ACC112 (cell line): ENCODE measurements around the gene CLIP2.
"Not testable (repeated sequence)": the region's sequence is repeated elsewhere in the genome, so short reads cannot be mapped to it uniquely, and the experiment has no call there.

ENCODE experiments used
- H2AFZ ChIP-seq: fragments of 200-600 bp; sonication (generic); one replicate; pipeline ENCODE4 v1.6.0; 2017; ENCODE audit warnings: antibody characterized with exemption, low read length; ENCODE audit not compliant: unreplicated experiment
- H3K27ac ChIP-seq: fragments of 200-600 bp; sonication (generic); 2 replicates; pipeline ENCODE4 v1.5.1; 2014; ENCODE audit warnings: low read depth, mild to moderate bottlenecking, antibody characterized with exemption, low read length, moderate library complexity
- H3K27me3 ChIP-seq: fragments of 200-600 bp; sonication (generic); 2 replicates; pipeline ENCODE4 v1.6.1; 2014; ENCODE audit warnings: mild to moderate bottlenecking, antibody characterized with exemption, low read length, moderate library complexity, mixed read lengths; ENCODE audit not compliant: insufficient read depth
- H3K36me3 ChIP-seq: fragments of 200-600 bp; sonication (generic); 2 replicates; pipeline ENCODE4 v1.6.1; 2016; ENCODE audit warnings: mild to moderate bottlenecking, antibody characterized with exemption, low read length, moderate library complexity, mixed read lengths; ENCODE audit not compliant: insufficient read depth
- H3K4me1 ChIP-seq: fragments of 200-600 bp; sonication (generic); one replicate; pipeline ENCODE4 v1.6.1; 2016; ENCODE audit warnings: low read length, mixed read lengths; ENCODE audit not compliant: insufficient read depth, unreplicated experiment, control insufficient read depth
- H3K4me3 ChIP-seq: fragments of 200-600 bp; sonication (generic); 2 replicates; pipeline ENCODE4 v1.5.1; 2014; ENCODE audit warnings: mild to moderate bottlenecking, low read depth, low read length
- H3K79me2 ChIP-seq: fragments of 200-600 bp; sonication (generic); one replicate; pipeline ENCODE4 v1.6.0; 2016; ENCODE audit warnings: low read length; ENCODE audit not compliant: control insufficient read depth, unreplicated experiment, insufficient read depth

The CLIP2 gene

GRCh38 chr7:74337926-74338325 lies 48.7 kb downstream of the CLIP2 start:
- Histone ChIP-seq H3K79me2 (no peaks in the 10 kb centered on the region), H3K4me3 (no peak overlapping the region), H3K4me1 (peaks cover 13% of the 10 kb centered on the region), H3K36me3 (0 out of 2 replicates have a peak, but pooled peaks cover 2% of the 10 kb centered on the region), H3K27me3 (no peaks in the 10 kb centered on the region), H3K27ac (no peak overlapping the region), H2AFZ (no peak overlapping the region)

- no peak overlapping the region for H3K27ac ChIP-seq
- H3K79me2 ChIP-seq: no peaks in the 10 kb centered on the region
- no peaks in the 10 kb centered on the region for H3K27me3 ChIP-seq
- no peak overlapping the region for H3K4me3 ChIP-seq
- peaks cover 13% of the 10 kb centered on the region for H3K4me1 ChIP-seq
- H3K36me3 ChIP-seq: 0 out of 2 replicates have a peak, but pooled peaks cover 2% of the 10 kb centered on the region
- H2AFZ ChIP-seq: no peak overlapping the region
Measured at GRCh38 chr7:74338366-74339108, 49.3 kb downstream of the CLIP2 start.

GRCh38 chr7:74339648-74340047 lies 50.4 kb downstream of the CLIP2 start:
- H3K36me3 ChIP-seq, H3K27me3 ChIP-seq, H2AFZ ChIP-seq, H3K79me2 ChIP-seq, H3K4me3 ChIP-seq, H3K27ac ChIP-seq: not testable (repeated sequence)
- H3K4me1 ChIP-seq: peaks cover 11% of the 10 kb centered on the region

- peaks cover 10% of the 10 kb centered on the region for H3K4me1 ChIP-seq
- H3K27me3 ChIP-seq: no peaks in the 10 kb centered on the region
- H3K4me3 ChIP-seq: no peak overlapping the region
- H3K36me3 ChIP-seq: 0 out of 2 replicates have a peak, but pooled peaks cover 2% of the 10 kb centered on the region
- no peaks in the 10 kb centered on the region for H3K79me2 ChIP-seq
- peak overlapping the region; percentile 67 for H3K27ac ChIP-seq
- no peak overlapping the region for H2AFZ ChIP-seq
Measured at GRCh38 chr7:74343281-74344131, 54.3 kb downstream of the CLIP2 start.

GRCh38 chr7:74344132-74344496 lies 54.9 kb downstream of the CLIP2 start:
- Histone ChIP-seq H3K36me3 (0 out of 2 replicates have a peak, but pooled peaks cover 2% of the 10 kb centered on the region), H3K4me1 (peaks cover 10% of the 10 kb centered on the region), H2AFZ (no peak overlapping the region), H3K27ac (peak overlapping the region; percentile 67), H3K4me3 (no peak overlapping the region), H3K79me2 (no peaks in the 10 kb centered on the region), H3K27me3 (no peaks in the 10 kb centered on the region)

- H3K27ac ChIP-seq: no peak overlapping the region
Measured at GRCh38 chr7:74344786-74345185, 55.6 kb downstream of the CLIP2 start.

GRCh38 chr7:74345970-74346369 lies 56.8 kb downstream of the CLIP2 start:
- H3K4me3 ChIP-seq: no peak overlapping the region
- H3K27ac ChIP-seq: no peak overlapping the region
- H3K79me2 ChIP-seq: no peaks in the 10 kb centered on the region
- H3K27me3 ChIP-seq: no peaks in the 10 kb centered on the region
- no peak overlapping the region for H2AFZ ChIP-seq
- 0 out of 2 replicates have a peak, but pooled peaks cover 2% of the 10 kb centered on the region for H3K36me3 ChIP-seq
- peaks cover 10% of the 10 kb centered on the region for H3K4me1 ChIP-seq

More at GRCh38 chr7:74344786-74345185, 55.6 kb downstream of the CLIP2 start:
- Histone ChIP-seq H3K36me3 (0 out of 2 replicates have a peak, but pooled peaks cover 2% of the 10 kb centered on the region), H3K27me3 (no peaks in the 10 kb centered on the region), H3K79me2 (no peaks in the 10 kb centered on the region), H2AFZ (no peak overlapping the region), H3K4me3 (no peak overlapping the region), H3K4me1 (peaks cover 10% of the 10 kb centered on the region)

- Histone ChIP-seq H3K4me3 (no peak overlapping the region), H3K36me3 (peaks cover 5% of the 10 kb centered on the region; the same call in 1 of the 2 replicates), H3K79me2 (no peaks in the 10 kb centered on the region), H3K27me3 (no peaks in the 10 kb centered on the region), H3K4me1 (peaks cover 2% of the 10 kb centered on the region), H3K27ac (no peak overlapping the region), H2AFZ (no peak overlapping the region)
Measured at GRCh38 chr7:74349621-74350020, 60.4 kb downstream of the CLIP2 start.

- Histone ChIP-seq H3K36me3 (peaks cover 10% of the 10 kb centered on the region), H3K4me1 (peaks cover 5% of the 10 kb centered on the region), H3K79me2 (no peaks in the 10 kb centered on the region), H2AFZ (no peak overlapping the region), H3K4me3 (no peak overlapping the region), H3K27ac (no peak overlapping the region), H3K27me3 (no peaks in the 10 kb centered on the region)
Measured at GRCh38 chr7:74350751-74351150, 61.5 kb downstream of the CLIP2 start.

- Histone ChIP-seq H3K4me1 (peaks cover 5% of the 10 kb centered on the region), H3K79me2 (no peaks in the 10 kb centered on the region), H3K27me3 (no peaks in the 10 kb centered on the region), H3K4me3 (no peak overlapping the region), H3K36me3 (peaks cover 21% of the 10 kb centered on the region), H3K27ac (no peak overlapping the region), H2AFZ (no peak overlapping the region)
Measured at GRCh38 chr7:74351836-74352235, 62.6 kb downstream of the CLIP2 start.
